AG09319 (cell line): Measurements from ENCODE around the gene GFOD2.

Experiments used
- DNase-seq: peaks from one replicate; pipeline ENCODE4 v3.0.0-alpha.2; 2010; ENCODE audit warnings: low read depth; ENCODE audit errors: extremely low read depth
- TF ChIP-seq, protein P1 (sequence below): IDR thresholded peaks from 2 replicates; pipeline ENCODE4 v1.5.1; 2011; ENCODE audit warnings: low read depth, mild to moderate bottlenecking, inconsistent platforms, low read length, moderate library complexity

The GFOD2 gene

DNA sequence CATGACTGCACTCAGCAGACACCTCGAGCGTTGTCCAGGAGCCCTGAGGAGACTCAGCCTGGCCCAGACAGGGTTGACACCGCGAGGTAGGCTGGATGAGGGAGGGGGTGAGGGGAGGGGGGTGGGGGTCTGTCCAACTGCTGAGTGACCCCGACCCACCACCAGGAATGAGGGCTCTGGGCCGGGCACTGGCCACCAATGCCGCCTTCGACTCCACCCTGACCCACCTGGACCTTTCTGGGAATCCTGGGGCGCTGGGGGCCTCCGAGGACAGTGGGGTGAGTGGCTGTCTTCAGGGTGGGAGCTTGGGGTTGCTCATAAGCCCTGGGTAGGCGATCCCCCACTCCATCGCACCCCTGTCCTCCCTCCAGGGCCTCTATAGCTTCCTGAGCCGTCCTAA, 71.4 kb downstream of the GFOD2 start:
- TF ChIP-seq, protein P1, sequence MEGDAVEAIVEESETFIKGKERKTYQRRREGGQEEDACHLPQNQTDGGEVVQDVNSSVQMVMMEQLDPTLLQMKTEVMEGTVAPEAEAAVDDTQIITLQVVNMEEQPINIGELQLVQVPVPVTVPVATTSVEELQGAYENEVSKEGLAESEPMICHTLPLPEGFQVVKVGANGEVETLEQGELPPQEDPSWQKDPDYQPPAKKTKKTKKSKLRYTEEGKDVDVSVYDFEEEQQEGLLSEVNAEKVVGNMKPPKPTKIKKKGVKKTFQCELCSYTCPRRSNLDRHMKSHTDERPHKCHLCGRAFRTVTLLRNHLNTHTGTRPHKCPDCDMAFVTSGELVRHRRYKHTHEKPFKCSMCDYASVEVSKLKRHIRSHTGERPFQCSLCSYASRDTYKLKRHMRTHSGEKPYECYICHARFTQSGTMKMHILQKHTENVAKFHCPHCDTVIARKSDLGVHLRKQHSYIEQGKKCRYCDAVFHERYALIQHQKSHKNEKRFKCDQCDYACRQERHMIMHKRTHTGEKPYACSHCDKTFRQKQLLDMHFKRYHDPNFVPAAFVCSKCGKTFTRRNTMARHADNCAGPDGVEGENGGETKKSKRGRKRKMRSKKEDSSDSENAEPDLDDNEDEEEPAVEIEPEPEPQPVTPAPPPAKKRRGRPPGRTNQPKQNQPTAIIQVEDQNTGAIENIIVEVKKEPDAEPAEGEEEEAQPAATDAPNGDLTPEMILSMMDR = no peak
- DNase-seq = no peak

DNA sequence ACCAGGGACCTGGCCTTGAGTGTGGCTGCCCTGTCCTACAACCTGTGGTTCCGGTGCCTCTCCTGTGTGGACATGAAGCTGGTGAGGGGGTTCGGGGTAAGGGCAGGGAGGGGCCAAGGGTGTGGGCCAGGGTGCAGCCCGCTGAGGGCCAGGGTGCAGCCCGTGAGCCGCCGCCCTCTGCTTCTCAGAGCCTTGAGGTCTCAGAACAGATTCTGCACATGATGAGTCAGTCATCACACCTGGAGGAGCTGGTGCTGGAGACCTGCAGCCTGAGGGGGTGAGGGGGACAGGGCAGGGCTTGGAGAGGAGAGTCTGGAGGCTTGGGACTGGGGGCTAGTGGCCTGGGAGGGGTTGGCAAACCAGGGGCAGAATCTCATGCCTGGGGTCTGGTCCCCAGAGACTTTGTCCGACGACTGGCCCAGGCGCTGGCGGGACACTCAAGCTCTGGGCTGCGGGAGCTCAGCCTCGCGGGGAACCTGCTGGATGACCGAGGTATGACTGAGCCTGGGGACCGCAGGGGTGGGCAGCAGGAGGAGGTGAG, 71.9 kb downstream of the GFOD2 start:
- TF ChIP-seq, protein P1 = no peak

DNA sequence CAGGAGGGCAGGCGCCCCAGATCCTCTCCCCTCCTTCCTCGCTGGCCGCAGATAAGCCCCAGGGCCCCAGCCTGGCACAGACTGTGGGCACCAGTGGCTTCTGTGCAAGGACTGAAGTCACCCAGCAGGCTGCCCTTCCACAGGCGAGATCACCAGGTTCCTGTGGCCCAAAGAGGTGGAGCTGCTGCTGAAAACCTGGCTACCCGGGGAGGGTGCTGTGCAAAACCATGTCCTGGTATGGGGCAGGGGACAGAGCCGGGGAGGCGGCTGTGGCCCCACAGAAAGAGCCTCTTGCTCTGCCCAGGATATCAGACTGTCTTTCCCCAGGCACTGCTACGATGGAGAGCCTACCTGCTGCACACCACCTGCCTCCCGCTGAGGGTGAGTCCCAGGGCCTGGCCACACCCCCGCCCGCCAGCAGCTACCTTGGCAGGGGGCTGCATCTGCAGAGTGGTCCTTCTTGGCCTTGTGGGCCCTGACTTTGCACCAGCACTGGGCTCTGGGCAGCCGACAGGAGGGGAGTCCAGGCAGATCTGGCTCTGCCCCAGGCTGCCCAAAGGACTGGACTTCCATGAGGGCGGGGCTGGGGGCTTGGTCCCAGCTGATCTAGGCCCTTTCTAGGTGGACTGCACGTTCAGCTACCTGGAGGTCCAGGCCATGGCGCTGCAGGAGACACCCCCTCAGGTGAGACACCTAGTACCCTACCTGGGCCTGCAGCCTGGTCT, 73.6 kb downstream of the GFOD2 start:
- DNase-seq = no peak
- TF ChIP-seq, protein P1 = no peak

More for the DNA sequence above, 71.9 kb downstream of the GFOD2 start:
- DNase-seq = no peak

DNA sequence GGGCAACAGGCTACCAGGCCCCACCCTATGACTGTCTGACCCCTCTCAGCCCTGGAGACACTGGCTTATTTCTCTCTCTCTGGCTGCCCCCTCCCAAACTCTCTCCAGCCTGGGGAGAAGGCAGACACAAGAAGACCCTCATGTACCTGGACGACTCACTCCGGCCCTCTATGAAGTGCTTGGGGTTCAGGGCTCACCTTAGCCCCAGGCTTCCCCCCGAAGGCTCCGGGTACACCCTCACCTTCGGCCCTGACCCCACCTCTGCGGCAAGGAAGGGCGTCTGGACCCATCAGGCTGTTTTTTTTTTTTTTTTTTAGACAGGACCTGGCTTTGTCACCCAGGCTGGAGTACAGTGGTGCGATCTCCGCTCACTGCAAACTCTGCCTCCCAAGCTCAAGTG, 75.1 kb downstream of the GFOD2 start:
- no peak for DNase-seq
- TF ChIP-seq, protein P1 = no peak

DNA sequence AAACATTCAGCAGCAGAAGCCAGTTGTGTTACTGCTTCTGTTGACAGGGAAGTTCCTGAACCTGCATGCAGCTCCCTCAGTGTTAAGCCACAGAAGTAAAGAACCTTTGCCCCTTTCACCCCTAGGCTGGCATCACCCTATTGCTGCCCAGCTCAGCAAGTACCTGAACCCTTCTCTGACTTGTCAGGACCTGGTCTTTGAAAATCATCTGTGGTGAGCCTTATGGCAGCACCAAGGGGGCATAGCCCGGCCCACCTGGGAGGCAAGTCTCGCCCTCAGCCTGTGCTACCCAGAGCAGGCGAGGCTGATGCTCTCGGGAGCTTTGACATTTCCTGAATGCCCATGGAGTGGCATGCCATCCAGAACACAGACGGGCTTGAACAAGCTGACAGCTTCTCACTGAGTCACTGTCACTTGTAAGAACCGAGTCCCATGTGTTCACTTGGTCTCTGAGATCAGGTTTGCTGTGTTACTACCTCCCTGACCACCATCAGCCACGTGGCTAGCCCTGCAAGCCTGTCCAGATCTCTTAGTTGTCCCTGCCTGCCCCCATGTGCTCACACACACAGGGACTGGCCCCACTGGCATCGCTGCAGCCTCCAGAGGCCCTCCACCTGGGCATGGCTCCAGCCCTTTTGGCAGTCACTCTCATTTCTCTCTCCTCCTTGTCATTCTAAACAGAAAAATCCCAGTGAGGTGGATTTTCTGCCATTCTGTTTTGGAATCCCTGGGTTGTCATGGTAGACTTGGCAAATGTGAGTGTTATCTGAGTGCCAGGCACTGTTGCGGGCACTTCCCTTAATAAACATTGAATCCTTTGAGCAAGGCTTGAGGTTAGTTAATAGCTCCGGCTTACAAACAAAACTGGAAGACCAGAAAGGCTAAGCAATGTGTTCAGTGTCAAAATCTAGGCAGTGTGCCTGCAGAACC, 77.1 kb downstream of the GFOD2 start:
- TF ChIP-seq, protein P1 = no peak
- DNase-seq = no peak

DNA sequence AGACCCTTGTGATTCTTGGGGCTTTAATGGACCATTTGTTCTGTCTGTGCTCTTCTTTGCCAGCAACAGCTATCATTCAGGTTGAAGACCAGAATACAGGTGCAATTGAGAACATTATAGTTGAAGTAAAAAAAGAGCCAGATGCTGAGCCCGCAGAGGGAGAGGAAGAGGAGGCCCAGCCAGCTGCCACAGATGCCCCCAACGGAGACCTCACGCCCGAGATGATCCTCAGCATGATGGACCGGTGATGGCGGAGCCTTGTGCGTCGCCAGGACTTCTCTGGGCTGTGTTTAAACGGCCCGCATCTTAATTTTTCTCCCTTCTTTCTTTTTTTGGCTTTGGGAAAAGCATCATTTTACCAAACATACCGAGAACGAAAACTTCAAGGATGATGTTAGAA, 81.5 kb downstream of the GFOD2 start:
- no peak for DNase-seq
- TF ChIP-seq, protein P1 = no peak

DNA sequence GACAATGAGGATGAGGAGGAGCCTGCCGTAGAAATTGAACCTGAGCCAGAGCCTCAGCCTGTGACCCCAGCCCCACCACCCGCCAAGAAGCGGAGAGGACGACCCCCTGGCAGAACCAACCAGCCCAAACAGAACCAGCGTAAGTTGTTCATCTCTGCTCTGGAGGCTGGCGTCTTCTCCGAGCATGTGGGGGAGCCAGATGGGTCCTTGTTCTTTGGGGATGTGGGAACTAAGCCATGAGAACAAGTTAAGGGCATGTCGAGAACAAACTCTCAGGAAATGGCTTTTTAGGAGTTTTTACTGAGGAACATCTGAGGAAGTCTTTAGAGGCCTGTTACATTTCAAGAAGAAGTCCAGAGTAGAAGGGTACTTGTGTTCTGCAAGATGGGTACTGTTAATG, 82.4 kb downstream of the GFOD2 start:
- TF ChIP-seq, protein P1 = no peak
- no peak for DNase-seq
